SHP77 (cell line): ENCODE results near the gene RASGRF1.
"Not testable (repeated sequence)": the region's sequence is repeated elsewhere in the genome, so short reads cannot be mapped to it uniquely, and the experiment has no call there.

Source experiments
- DNase-seq, 2 experiments: peaks; one replicate each; lab custom pipeline; 2025; lab: John Stamatoyannopoulos, UW

RASGRF1 gene

GRCh38 chr15:78929536-78930264, 160.9 kb downstream of the RASGRF1 start:
- no peak for DNase-seq

DNA sequence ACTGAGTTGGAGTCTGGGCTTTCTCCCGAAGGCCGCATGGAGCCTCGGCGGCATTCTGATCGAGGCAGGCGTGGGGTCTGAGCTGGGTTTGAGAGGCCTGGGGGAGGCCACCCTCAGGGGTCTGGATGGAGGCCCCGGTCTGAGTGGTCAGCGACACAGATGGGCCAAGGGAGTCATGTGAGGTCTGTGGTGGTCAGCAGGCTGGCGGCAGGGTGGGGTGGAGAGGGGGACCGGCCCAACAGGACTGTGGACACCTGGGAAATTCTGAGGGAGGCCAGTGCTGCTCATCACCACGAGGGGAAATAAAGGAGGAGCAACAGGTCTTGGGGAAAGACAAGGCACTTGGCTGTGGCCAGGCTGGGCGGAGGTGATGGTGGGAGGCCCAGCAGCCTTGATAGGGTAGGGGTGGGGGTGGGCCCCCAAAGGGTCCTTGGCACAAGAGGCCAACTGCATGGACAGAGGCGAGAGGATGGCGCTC, 161.9 kb downstream of the RASGRF1 start:
- DNase-seq = no peak

GRCh38 chr15:78928176-78928575, 162.4 kb downstream of the RASGRF1 start:
- not testable (repeated sequence) for DNase-seq

- no peak for DNase-seq
Measured at GRCh38 chr15:78927077-78927790, 163.3 kb downstream of the RASGRF1 start.

DNA sequence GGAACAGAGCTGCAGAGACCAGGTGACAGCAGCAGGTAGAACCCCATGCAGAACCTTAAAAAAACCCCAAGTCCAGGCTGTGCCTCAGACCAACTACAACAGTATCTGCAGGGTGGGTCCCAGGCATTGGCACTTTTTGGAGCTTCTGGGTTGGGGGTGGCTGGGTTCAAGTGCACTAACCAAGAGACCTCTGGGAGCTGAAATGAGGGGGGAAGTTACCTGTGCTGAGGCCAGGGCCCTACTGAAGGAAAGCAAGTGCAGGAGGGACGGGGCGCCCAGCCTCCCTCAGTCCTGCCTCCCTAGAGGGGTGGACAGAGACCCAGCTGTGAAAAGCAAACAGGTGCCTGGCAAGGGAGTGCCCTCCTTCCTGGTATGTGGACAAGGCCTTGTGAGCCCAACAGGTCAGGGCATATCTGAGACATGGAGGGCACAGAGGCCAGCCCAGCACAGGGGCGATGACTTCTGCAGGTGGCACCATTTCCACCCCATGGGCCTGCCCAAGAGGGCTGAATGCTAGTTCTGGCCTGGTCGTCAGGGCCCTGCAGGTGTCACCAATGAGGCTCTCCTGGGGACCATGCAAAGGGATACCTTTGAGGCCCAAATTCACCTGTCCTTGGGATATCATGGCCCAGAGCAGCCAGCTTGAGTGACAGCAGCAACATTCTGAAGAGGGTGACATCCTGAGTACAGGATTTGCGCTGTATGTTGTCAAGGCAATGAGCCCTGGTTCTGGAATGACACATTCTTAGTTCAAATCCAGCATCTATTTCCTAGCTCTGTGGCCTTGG, 164.4 kb downstream of the RASGRF1 start:
- DNase-seq = no peak

DNA sequence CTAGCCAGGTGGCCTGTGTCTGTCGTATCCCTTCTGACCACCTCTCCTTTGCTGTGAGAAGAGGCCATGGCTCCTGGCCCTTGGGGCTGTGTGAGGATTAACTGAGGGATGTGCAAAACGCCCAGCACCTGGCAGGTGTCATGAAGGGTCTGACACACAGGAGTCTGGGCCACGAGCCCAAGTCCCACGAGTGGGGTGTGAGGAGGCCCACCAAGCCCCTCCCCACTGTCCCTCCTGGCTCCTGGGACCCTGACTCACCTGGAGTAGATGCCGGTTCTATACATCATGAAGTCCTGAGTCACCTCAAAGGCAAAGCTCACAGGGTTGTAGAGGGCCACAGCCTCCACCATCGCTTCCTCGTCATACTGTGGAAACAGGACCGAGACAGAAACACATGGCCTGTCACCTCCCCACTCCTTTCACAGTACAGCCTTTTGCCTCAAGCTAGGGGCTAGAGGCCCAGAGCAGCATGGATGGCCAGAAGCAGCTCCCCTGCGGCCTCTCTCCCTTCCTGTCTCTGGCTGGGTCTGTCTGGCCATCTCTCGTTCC, 165.4 kb downstream of the RASGRF1 start:
- no peak for DNase-seq

GRCh38 chr15:78923480-78924360, 166.9 kb downstream of the RASGRF1 start:
- DNase-seq = no peak

- DNase-seq = no peak
Measured at GRCh38 chr15:78923015-78923414, 167.6 kb downstream of the RASGRF1 start.

DNA sequence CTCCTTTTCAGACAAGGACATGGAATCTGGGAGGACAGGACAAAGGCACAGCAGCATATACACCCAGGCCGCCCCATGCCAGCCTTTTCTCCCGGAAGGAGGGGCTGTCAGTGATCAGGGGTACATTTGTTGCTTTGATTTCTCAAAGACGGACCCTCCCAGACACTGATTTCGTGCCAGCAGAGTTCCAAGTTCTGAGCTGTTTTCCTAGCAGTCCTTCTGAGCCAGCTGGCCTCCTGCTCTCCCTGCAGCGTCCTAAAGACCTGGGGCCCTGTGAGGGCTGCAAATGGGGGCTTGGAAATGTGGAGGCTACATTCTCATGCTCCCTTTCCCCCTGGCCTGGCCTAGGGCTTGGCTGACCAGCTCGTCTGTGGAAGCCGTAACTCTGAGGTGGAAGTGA, 168.1 kb downstream of the RASGRF1 start:
- no peak for DNase-seq

- DNase-seq = no peak
Measured at GRCh38 chr15:78921940-78922339, 168.6 kb downstream of the RASGRF1 start.

DNA sequence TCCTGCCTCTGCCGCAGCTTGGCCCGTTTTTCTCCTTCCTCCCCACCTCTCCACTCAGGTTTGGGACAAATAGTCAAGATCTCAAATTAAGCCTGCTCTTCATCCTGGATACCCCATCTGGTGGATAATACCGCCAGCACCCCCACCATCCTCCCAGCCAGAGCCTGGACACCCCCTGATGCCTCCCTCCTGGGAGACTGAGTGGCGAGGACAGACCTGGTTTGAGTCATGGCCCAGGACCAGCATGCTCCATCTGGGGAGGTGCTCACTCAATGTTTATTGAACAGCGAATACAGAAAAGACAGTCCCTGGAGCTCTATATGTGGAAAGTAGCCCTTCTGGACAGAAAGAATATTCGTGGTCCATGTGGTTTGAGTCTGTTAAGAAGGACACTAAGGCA, 169.1 kb downstream of the RASGRF1 start:
- no peak for DNase-seq

DNA sequence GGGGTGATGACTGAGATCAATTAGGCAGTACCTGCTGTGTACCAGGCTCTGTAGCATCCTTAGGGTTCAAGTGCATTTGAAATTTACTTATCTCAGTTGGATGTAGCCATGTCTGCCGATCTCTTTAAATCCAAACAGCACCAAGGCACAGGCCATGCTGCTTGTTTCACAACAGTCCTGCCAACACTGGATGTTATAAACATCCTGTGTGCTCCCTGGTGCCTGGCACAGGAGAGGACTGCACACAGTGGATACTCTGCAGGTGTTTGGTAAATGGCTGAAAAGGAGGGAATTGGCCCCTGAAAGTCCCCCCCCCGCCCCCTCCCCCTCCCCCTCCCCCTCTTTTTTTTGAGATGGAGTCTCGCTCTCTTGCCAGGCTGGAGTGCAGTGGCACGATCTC, 172.7 kb downstream of the RASGRF1 start:
- no peak for DNase-seq

DNA sequence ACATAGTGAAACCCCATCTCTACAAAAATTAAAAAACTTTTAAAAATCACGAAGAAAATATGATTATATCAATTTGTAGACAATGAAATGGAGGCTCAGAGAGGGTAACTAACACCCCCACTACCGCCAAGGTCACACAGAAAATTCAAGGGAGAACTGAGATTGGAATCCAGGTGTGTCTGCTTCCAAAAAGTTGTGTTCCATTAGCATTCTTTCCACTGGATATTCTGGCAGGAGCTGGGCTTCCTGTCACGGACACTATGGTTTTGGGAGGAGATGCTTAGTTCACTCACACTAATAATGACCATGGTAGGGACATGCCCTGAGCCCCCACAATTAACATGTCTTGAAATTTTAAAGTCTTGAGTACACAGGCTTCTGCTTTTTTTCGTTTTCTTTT, 174.5 kb downstream of the RASGRF1 start:
- DNase-seq = no peak

GRCh38 chr15:78915341-78916087, 175.1 kb downstream of the RASGRF1 start:
- no peak for DNase-seq

GRCh38 chr15:78914027-78914764, 176.4 kb downstream of the RASGRF1 start:
- no peak for DNase-seq

GRCh38 chr15:78913012-78913411, 177.6 kb downstream of the RASGRF1 start:
- DNase-seq = no peak

- no peak for DNase-seq
Measured at GRCh38 chr15:78912316-78912715, 178.3 kb downstream of the RASGRF1 start.

GRCh38 chr15:78910271-78910670, 180.3 kb downstream of the RASGRF1 start:
- DNase-seq = no peak
